H1 (cell line): ENCODE results near the gene CRABP2. TPM values are rescaled to one million over a fixed set of nuclear protein-coding genes. Genes with fewer than 3 reads are reported as not detected.

Source experiments
- BACH1 ChIP-seq: IDR thresholded peaks from 2 replicates; pipeline ENCODE4 v1.6.1; 2012; ENCODE audit warnings: low read length, improper control_type of control experiment
- BCL11A ChIP-seq, 2 experiments: IDR thresholded peaks; one replicate each; pipeline ENCODE4 v1.6.1; 2011; ENCODE audit warnings: low read depth in 2 of 2, low read length in 2 of 2, mild to moderate bottlenecking in 2 of 2
- GABPA ChIP-seq: IDR thresholded peaks from 2 replicates; pipeline ENCODE4 v1.6.1; 2011; ENCODE audit warnings: mild to moderate bottlenecking, low read length, moderate library complexity, borderline replicate concordance; ENCODE audit not compliant: insufficient read depth
- JUN ChIP-seq: IDR thresholded peaks from 2 replicates; pipeline ENCODE4 v1.6.1; 2011; ENCODE audit warnings: low read depth, mild to moderate bottlenecking, improper control_type of control experiment, low read length
- JUND ChIP-seq: IDR thresholded peaks from 2 replicates; pipeline ENCODE4 v1.6.1; 2011; ENCODE audit warnings: mild to moderate bottlenecking, improper control_type of control experiment, low read length
- KDM5A ChIP-seq: fragments of 200-600 bp; IDR thresholded peaks from 2 replicates; pipeline ENCODE4 v1.7.1; 2012; ENCODE audit warnings: mild to moderate bottlenecking, low read length, inconsistent platforms, mixed read lengths
- RBBP5 ChIP-seq: IDR thresholded peaks from 2 replicates; pipeline ENCODE4 v1.7.1; 2012; ENCODE audit warnings: low read depth, mild to moderate bottlenecking, inconsistent platforms, low read length, moderate library complexity, borderline replicate concordance
- TBP ChIP-seq: IDR thresholded peaks from 2 replicates; pipeline ENCODE4 v1.6.1; 2011; ENCODE audit warnings: low read depth, low read length, improper control_type of control experiment
- USF2 ChIP-seq: IDR thresholded peaks from 2 replicates; pipeline ENCODE4 v1.6.1; 2011; ENCODE audit warnings: low read length, improper control_type of control experiment
- polyA plus RNA-seq, 7 experiments: library from polyadenylated mRNA; depleted of rRNA in 3 of 7; stranded (reverse) in 5 of 7; unstranded in 2 of 7; fragments of >200 nt in 5 of 7; fragments of 200-250 nt in 2 of 7; gene quantifications; 1 replicate in 5 of 7; 2 replicates in 1 of 7; 4 replicates in 1 of 7; pipeline versions ENCODE4 v1.2.1 to v1.2.3, GENCODE V29; 2011 to 2013; ENCODE audit warnings: missing spikeins in 2 of 7, mixed read lengths in 2 of 7
- total RNA-seq: library from RNA; stranded (reverse); fragmentation: NEBNext Ultra II Directional; extraction: Animal tissue kit (Norgen Biotek cat#: 25700); gene quantifications from 2 replicates; pipeline ENCODE4 v1.2.1, GENCODE V29; 2021
- TF ChIP-seq, protein P1 (sequence below), 3 experiments: IDR thresholded peaks; 1 replicate in 2 of 3; 2 replicates in 1 of 3; pipeline versions ENCODE4 v1.5.1 to v1.6.1; 2011; ENCODE audit warnings: low read length in 3 of 3, mild to moderate bottlenecking in 3 of 3, inconsistent platforms in 2 of 3, low read depth in 1 of 3, moderate library complexity in 1 of 3; ENCODE audit not compliant: insufficient read depth in 1 of 3; ENCODE audit errors: control extremely low read depth in 1 of 3

CRABP2 gene
- total and polyA plus RNA-seq, 2 of the 8 experiments (the other 6 are each of a cell fraction or from before 2014, with no cell fraction given) = 69.2 to 119 TPM

DNA sequence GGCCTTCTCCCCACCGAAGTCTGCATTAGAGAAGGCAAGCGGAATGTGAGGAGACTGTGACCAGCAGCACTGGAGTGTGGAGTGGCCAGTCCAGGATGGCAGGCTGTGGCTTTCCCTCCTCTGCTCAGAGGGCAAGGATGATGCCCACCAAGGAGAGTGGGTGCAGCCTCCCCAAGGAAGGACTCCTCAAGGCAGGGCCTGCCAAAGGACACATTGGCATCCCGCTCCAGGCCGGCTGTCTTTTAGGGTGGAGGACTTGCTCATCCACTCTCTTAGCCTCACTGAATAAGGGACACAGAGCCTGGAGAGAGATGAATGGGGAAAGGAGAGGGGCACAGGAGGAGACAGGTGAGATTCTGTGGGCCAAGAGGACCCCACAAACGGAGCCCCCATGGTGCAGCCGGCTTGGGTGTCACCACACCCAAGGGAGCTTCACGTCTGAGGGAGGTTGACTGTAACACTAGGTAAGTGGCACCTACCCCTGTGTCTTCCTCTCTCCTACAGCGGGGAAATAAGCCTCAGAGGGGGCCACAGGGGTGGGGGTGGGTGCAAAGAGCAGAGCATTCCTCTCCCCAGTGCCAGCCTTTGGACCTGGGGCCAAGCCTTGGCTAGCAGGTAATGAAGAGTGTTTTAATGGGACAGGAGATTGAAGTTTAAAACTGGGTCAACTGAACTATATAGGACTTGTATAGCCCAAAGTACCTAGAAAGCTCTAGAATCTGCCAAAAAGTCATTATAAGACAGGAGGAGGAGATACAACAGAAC lies 24.0 kb downstream of the CRABP2 start (continued):
- TF ChIP-seq, protein P1, sequence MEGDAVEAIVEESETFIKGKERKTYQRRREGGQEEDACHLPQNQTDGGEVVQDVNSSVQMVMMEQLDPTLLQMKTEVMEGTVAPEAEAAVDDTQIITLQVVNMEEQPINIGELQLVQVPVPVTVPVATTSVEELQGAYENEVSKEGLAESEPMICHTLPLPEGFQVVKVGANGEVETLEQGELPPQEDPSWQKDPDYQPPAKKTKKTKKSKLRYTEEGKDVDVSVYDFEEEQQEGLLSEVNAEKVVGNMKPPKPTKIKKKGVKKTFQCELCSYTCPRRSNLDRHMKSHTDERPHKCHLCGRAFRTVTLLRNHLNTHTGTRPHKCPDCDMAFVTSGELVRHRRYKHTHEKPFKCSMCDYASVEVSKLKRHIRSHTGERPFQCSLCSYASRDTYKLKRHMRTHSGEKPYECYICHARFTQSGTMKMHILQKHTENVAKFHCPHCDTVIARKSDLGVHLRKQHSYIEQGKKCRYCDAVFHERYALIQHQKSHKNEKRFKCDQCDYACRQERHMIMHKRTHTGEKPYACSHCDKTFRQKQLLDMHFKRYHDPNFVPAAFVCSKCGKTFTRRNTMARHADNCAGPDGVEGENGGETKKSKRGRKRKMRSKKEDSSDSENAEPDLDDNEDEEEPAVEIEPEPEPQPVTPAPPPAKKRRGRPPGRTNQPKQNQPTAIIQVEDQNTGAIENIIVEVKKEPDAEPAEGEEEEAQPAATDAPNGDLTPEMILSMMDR (IDR thresholded peaks at IDR 0.05; ENCODE audit: control extremely low read depth in 1 of 3, insufficient read depth in 1 of 3, low read depth in 1 of 3, low read length in 3 of 3) = no peak
- no peak for TF ChIP-seq USF2
- no peak for TF ChIP-seq JUND
- no peak for TF ChIP-seq TBP
- TF ChIP-seq RBBP5 = no peak
- no peak for TF ChIP-seq GABPA
- TF ChIP-seq BCL11A (IDR thresholded peaks at IDR 0.05; ENCODE audit: low read depth in 2 of 2, low read length in 2 of 2) = no peak
- TF ChIP-seq JUN = no peak
- no peak for TF ChIP-seq BACH1
- no peak for TF ChIP-seq KDM5A
- TF ChIP-seq, all 59 proteins: peak for 0
